Astrocyte (in vitro differentiated cells and primary cell): ENCODE data around the gene CADPS.

Experiments
- EZH2 ChIP-seq: IDR thresholded peaks from 2 replicates; pipeline ENCODE4 v1.6.1; 2012; ENCODE audit warnings: mild to moderate bottlenecking, low read length, inconsistent platforms; ENCODE audit not compliant: insufficient read depth
- TF ChIP-seq, protein P1 (sequence below): IDR thresholded peaks from 2 replicates; pipeline ENCODE4 v1.5.1; 2011; ENCODE audit warnings: low read depth, mild to moderate bottlenecking, inconsistent platforms, low read length, moderate library complexity; ENCODE audit not compliant: insufficient read depth

DNA sequence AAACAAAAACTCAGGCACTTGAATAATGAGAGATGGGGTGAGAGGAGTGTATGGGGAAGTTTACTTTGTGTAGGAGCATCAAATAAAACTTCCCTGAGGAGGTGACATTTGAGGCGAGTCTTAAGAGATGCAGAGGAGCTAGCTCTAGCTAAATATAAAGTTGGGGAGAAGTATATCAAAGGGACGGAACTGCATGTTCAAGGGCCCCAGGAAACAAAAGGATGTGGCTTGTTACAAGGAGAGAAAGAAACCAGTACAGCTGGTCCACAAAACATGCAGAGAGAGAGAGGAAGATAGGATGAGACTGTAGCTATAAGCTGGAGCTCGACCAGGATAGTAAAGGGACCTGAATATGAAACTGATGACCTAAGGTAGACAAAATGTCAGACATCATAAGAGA is 519.5 kb downstream of the CADPS start:
- TF ChIP-seq, protein P1, sequence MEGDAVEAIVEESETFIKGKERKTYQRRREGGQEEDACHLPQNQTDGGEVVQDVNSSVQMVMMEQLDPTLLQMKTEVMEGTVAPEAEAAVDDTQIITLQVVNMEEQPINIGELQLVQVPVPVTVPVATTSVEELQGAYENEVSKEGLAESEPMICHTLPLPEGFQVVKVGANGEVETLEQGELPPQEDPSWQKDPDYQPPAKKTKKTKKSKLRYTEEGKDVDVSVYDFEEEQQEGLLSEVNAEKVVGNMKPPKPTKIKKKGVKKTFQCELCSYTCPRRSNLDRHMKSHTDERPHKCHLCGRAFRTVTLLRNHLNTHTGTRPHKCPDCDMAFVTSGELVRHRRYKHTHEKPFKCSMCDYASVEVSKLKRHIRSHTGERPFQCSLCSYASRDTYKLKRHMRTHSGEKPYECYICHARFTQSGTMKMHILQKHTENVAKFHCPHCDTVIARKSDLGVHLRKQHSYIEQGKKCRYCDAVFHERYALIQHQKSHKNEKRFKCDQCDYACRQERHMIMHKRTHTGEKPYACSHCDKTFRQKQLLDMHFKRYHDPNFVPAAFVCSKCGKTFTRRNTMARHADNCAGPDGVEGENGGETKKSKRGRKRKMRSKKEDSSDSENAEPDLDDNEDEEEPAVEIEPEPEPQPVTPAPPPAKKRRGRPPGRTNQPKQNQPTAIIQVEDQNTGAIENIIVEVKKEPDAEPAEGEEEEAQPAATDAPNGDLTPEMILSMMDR: no peak
- TF ChIP-seq EZH2: no peak
